Gastrocnemius medialis (tissue), 4 donors: Measurements from ENCODE around the gene GJB3. TPM values are rescaled to one million over a fixed set of nuclear protein-coding genes. Genes with fewer than 3 reads are reported as not detected.

Experiments used
- ATAC-seq, 2 donors: fragments of 150-250 bp; one replicate each; pipeline ENCODE4 v1.9.1; 2016
- DNase-seq, 2 donors: peaks; one replicate each; pipeline ENCODE4 v3.0.0-alpha.2; 2019
- H3K27ac ChIP-seq, 4 donors: fragments of 200-600 bp; sonication (generic); 1 replicate in 1 of 4; 2 replicates in 3 of 4; pipeline ENCODE4 v1.5.1; 2016 to 2018; ENCODE audit warnings: mild to moderate bottlenecking in 2 of 4, moderate library complexity in 1 of 4
- H3K27me3 ChIP-seq, 3 donors: fragments of 200-600 bp; sonication (generic) in 2 of 3; 1 replicate in 1 of 3; 2 replicates in 2 of 3; pipeline versions ENCODE4 v1.5.1 to v1.6.0; 2016 to 2019; ENCODE audit warnings: mild to moderate bottlenecking in 1 of 3, moderate library complexity in 1 of 3
- H3K36me3 ChIP-seq, 2 donors: fragments of 200-600 bp; sonication (generic) in 1 of 2; one replicate each; pipeline ENCODE4 v1.5.1; 2017 to 2018
- H3K4me1 ChIP-seq, 2 donors: fragments of 200-600 bp; sonication (generic) in 1 of 2; one replicate each; pipeline ENCODE4 v1.5.1; 2016 to 2017; ENCODE audit warnings: mild to moderate bottlenecking in 2 of 2
- H3K4me3 ChIP-seq, 4 donors: fragments of 200-600 bp; sonication (generic) in 3 of 4; 1 replicate in 1 of 4; 2 replicates in 3 of 4; pipeline ENCODE4 v1.5.1; 2016 to 2019; ENCODE audit warnings: mild to moderate bottlenecking in 2 of 4
- H3K9me3 ChIP-seq, 3 donors: fragments of 200-600 bp; sonication (generic) in 2 of 3; 1 replicate in 1 of 3; 2 replicates in 2 of 3; pipeline ENCODE4 v1.5.1; 2016 to 2019
- POLR2A ChIP-seq, 2 donors: fragments of 450-650 bp; IDR thresholded peaks; one replicate each; pipeline ENCODE4 v1.6.1; 2017; ENCODE audit warnings: antibody characterized with exemption in 2 of 2, mild to moderate bottlenecking in 2 of 2, moderate library complexity in 2 of 2
- in situ Hi-C, 4 donors: fragments of 200-750 bp; cut with MboI; loops; one replicate each; pipeline versions ENCODE4 v1.15.0 to v1.8.0; 2017; ENCODE audit warnings: low sequenced_read_pairs in 4 of 4
- intact Hi-C: fragments of 100-400 bp; cut with DNase I; formaldehyde crosslinking; loops from one replicate; pipeline ENCODE4 v1.15.1; 2023; ENCODE audit warnings: low total_unique reads
- total RNA-seq, 4 donors: library from RNA; depleted of rRNA; stranded (reverse); fragments of >200 nt; gene quantifications; one replicate each; pipeline versions ENCODE4 v1.1.0 to v1.2.3, GENCODE V29; 2016
- TF ChIP-seq, protein P1 (sequence below), 5 experiments: fragments of 450-650 bp in 3 of 5; fragments of 200-600 bp in 2 of 5; sonication (generic) in 2 of 5; IDR thresholded peaks in 4 of 5; conservative IDR thresholded peaks in 1 of 5; 1 replicate in 4 of 5; 2 replicates in 1 of 5; pipeline ENCODE4 v1.5.1; 2016 to 2019; ENCODE audit warnings: antibody characterized with exemption in 5 of 5, mild to moderate bottlenecking in 3 of 5, moderate library complexity in 3 of 5

GJB3 gene
- total RNA-seq, 4 donors from 2014 or later, result not detected

DNA sequence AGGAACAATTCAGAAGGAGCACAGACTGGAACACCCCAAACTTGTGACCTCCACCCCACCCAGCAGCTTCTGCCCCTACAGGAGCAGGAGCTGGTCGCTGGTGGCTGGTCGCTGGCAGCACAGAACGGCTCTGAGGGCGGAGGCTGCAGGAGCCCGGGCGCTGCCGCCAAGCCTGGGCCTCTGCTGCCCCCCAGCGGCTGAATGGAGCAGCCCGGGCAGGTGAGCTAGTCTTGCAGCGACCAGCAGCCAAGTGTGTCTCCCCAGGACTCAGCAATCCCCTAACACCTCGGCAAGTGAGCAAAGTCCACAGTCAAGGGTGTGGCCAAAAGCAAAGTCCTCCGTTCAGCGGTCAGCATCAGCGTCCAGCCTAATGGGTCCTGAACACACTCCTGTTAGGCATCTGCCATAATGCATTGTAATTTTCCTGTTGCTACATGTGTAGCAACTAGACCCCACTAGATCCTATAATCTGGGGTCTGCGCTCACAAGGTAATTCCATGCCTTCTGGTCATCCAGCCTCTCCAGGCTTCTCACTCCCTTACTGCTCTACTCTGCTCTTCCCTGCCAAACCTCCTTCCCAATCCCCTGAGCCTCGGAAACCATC lies 38.2 kb upstream of the GJB3 start:
- ATAC-seq (peak; percentile 50 to 75), DNase-seq (peak; percentile 19 to 32)
- no peak overlapping the region for H3K27ac ChIP-seq
- no peak overlapping the region for H3K4me3 ChIP-seq
- in situ Hi-C loops (loop anchor here (10.0 to 25.0 kb wide), 2 partner anchors 1105 to 1108 kb away; no protein-coding TSS in a partner anchor), intact Hi-C loops (loop anchor here (2.0 kb wide), 1 partner anchor 1110 kb away; no protein-coding TSS in a partner anchor)
- no peaks in the 10 kb centered on the region for H3K4me1 ChIP-seq
- peaks cover 0 to 5% (median 0%) of the 10 kb centered on the region in 3 donors for H3K27me3 ChIP-seq
- no peak for TF ChIP-seq POLR2A (IDR thresholded peaks at IDR 0.05)
- TF ChIP-seq, protein P1, sequence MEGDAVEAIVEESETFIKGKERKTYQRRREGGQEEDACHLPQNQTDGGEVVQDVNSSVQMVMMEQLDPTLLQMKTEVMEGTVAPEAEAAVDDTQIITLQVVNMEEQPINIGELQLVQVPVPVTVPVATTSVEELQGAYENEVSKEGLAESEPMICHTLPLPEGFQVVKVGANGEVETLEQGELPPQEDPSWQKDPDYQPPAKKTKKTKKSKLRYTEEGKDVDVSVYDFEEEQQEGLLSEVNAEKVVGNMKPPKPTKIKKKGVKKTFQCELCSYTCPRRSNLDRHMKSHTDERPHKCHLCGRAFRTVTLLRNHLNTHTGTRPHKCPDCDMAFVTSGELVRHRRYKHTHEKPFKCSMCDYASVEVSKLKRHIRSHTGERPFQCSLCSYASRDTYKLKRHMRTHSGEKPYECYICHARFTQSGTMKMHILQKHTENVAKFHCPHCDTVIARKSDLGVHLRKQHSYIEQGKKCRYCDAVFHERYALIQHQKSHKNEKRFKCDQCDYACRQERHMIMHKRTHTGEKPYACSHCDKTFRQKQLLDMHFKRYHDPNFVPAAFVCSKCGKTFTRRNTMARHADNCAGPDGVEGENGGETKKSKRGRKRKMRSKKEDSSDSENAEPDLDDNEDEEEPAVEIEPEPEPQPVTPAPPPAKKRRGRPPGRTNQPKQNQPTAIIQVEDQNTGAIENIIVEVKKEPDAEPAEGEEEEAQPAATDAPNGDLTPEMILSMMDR (IDR thresholded peaks at IDR 0.05 in 4 of 5, conservative IDR thresholded peaks at IDR 0.05 in 1 of 5), result peak; percentile 54 to 94 (median 79)
- no peaks in the 10 kb centered on the region for H3K36me3 ChIP-seq
- H3K9me3 ChIP-seq, result no peaks in the 10 kb centered on the region

DNA sequence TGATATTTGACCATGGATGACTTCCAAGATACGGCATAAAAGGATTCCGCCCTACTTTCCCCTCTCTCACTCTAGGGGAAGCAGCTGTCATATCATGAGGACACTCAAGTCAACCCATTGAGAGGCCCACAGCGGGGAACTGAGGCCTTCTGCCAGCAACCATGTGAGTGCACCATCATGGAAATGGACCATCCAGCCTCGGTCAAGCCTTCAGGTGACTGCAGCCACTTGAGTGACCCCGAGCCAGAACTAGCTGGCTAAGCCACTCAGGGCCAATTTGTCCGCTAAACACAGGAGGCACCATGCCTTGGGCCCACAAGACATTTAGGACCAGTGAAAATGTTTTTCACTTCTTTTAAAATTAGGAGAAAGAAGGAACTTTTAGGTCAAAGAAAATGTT lies 37.2 kb upstream of the GJB3 start:
- in situ Hi-C loops, result loop anchor here (10.0 to 25.0 kb wide), 2 partner anchors 1106 to 1109 kb away; no protein-coding TSS in a partner anchor
- no peak overlapping the region for H3K4me3 ChIP-seq
- H3K4me1 ChIP-seq, result no peaks in the 10 kb centered on the region

DNA sequence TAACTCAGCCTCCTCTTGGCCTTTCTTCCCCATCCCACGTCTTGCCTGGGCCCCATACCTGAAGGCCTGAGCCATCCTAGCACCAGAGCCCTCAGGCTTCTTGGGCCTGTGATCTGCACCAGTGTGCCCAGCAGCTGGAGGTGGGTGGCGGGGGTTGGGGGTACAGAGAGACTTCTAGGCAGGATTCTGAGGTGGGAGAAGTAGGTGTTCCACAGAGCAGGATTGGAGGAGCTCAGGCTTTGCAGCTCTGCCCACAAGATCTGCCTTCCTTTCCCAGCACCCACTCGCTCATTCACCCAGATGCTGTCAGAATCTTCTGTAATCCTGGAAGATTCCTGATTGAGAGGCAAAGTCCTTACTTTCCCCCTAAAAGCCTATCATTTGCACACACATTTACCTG lies 36.2 kb upstream of the GJB3 start:
- TF ChIP-seq, protein P1 (IDR thresholded peaks at IDR 0.05 in 4 of 5, conservative IDR thresholded peaks at IDR 0.05 in 1 of 5), result no peak
- TF ChIP-seq POLR2A (IDR thresholded peaks at IDR 0.05), result no peak
- in situ Hi-C loops, result loop anchor here (10.0 to 25.0 kb wide), 2 partner anchors 1108 to 1110 kb away; no protein-coding TSS in a partner anchor

More for the DNA sequence above, 37.2 kb upstream of the GJB3 start:
- H3K27ac ChIP-seq, result no peak overlapping the region
- H3K36me3 ChIP-seq, result no peaks in the 10 kb centered on the region
- DNase-seq (no peak), ATAC-seq (no peak)
- TF ChIP-seq, protein P1 (IDR thresholded peaks at IDR 0.05 in 4 of 5, conservative IDR thresholded peaks at IDR 0.05 in 1 of 5), result no peak
- TF ChIP-seq POLR2A (IDR thresholded peaks at IDR 0.05), result no peak
- H3K9me3 ChIP-seq, result no peaks in the 10 kb centered on the region
- intact Hi-C loops, result loop anchor here (2.0 kb wide), 1 partner anchor 1111 kb away; no protein-coding TSS in a partner anchor
- peaks cover 0 to 5% (median 0%) of the 10 kb centered on the region in 3 donors for H3K27me3 ChIP-seq

DNA sequence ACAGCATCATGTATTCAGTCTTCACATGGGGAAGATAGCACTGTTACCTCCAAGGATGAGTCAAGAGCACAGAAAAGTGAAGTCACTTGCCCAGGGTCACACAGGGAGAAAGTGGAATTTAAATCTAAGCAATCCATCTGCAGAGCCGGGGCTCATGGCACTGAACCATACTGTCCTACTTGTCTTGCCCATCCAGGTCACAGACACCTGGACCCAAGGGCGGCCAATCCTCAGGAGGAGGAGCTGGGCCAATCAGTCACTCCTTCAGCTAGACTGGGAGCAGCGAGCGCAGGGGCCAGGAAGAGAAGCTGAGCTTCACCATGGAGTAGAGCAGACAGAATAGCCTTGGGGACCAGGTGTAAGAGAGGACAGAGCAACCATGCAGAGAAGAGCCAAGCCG lies 35.3 kb upstream of the GJB3 start:
- Histone ChIP-seq H3K4me3 (no peak overlapping the region), H3K4me1 (no peaks in the 10 kb centered on the region), H3K36me3 (no peaks in the 10 kb centered on the region), H3K27ac (no peak overlapping the region), H3K9me3 (no peaks in the 10 kb centered on the region), H3K27me3 (peaks cover 0 to 5% (median 0%) of the 10 kb centered on the region in 3 donors)
- intact Hi-C loops, result no loop called here
- DNase-seq, result no peak
- ATAC-seq, result no peak
- TF ChIP-seq POLR2A (IDR thresholded peaks at IDR 0.05), result no peak
- TF ChIP-seq, protein P1 (IDR thresholded peaks at IDR 0.05 in 4 of 5, conservative IDR thresholded peaks at IDR 0.05 in 1 of 5), result no peak
- in situ Hi-C loops, result loop anchor here (10.0 to 25.0 kb wide), 2 partner anchors 1108 to 1111 kb away; no protein-coding TSS in a partner anchor

More for the DNA sequence above, 36.2 kb upstream of the GJB3 start:
- H3K36me3 ChIP-seq, result no peaks in the 10 kb centered on the region
- peaks cover 0 to 5% (median 0%) of the 10 kb centered on the region in 3 donors for H3K27me3 ChIP-seq
- ATAC-seq (no peak), DNase-seq (no peak)
- no peaks in the 10 kb centered on the region for H3K9me3 ChIP-seq
- no peaks in the 10 kb centered on the region for H3K4me1 ChIP-seq
- intact Hi-C loops, result no loop called here
- H3K27ac ChIP-seq, result no peak overlapping the region
- H3K4me3 ChIP-seq, result no peak overlapping the region
